Vagina (tissue), 2 donors: Measurements from ENCODE around the gene ARHGAP33.

Experiments
- CTCF ChIP-seq, 3 experiments: fragments of 450-650 bp in 2 of 3; fragments of 200-600 bp in 1 of 3; sonication (generic) in 1 of 3; IDR thresholded peaks; one replicate each; pipeline ENCODE4 v1.5.1; 2017 to 2019; ENCODE audit warnings: antibody characterized with exemption in 3 of 3, mild to moderate bottlenecking in 2 of 3, moderate library complexity in 2 of 3
- POLR2AphosphoS5 ChIP-seq, 2 donors: sonication (generic); formaldehyde crosslinking; IDR thresholded peaks; one replicate each; pipeline ENCODE4 v1.9.0; 2017; ENCODE audit warnings: antibody characterized with exemption in 2 of 2, mild to moderate bottlenecking in 2 of 2, low read depth in 1 of 2; ENCODE audit not compliant: insufficient read depth in 1 of 2

GRCh38 chr19:35767288-35768081 is 7.9 kb upstream of the ARHGAP33 start:
- TF ChIP-seq CTCF (IDR thresholded peaks at IDR 0.05) (no peak), POLR2AphosphoS5 (IDR thresholded peaks at IDR 0.05; ENCODE audit: insufficient read depth in 1 of 2, low read depth in 1 of 2) (no peak)
